Activated CD4-positive, alpha-beta T cell treated with anti-CD3 and anti-CD28 coated beads for 1 hour (primary cell): ENCODE results near the gene JAKMIP1.

Experiments used
- DNase-seq: peaks from one replicate; pipeline ENCODE4 v3.0.0-alpha.2; 2020

Gene JAKMIP1

GRCh38 chr4:6086846-6087245 lies 113.5 kb downstream of the JAKMIP1 start:
- no peak for DNase-seq

DNA sequence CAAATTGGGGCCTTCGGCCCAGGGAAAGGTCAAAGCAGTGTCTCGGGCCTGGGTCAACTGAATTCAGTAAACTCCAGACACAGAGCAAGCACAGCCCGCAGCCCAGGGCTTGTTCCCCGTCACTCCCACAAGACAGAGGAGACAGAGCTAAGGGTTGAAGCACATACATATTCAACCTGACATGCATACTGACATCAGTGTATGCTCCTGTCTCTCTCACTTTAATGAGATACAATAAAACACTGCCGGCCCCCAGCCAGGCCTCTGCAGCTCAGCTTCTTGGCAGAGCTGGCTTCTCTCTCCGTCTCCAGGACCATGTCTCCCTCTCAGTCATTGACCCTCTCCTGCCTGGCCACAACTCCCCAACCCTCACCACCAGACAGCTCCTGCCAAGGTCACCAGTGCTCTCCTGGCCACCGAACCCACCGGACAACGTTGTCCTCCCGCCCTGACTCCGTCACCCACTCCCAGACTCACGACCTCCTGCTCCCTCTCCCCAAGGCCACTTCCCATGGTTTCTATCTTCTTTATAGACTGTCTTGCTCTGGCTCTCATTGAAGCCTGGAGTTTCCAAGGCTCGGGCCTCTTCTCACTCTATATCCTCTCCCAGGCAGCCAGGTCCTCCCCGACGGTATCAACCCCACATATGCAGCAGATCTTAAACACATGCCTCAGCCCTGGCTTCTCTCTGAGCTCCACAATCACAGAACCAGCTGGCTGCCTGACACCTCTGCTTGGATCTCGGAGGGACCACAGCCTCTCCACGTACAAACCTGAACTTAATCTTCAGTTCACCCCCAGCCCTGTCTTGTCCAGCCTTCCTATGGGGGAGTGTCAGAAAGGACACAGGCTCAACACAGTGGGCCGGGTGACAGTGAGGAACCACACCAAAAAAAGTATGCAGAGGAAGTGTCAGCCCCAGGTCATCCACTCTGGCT lies 114.4 kb downstream of the JAKMIP1 start:
- no peak for DNase-seq

GRCh38 chr4:6085028-6085690 lies 115.2 kb downstream of the JAKMIP1 start:
- no peak for DNase-seq

GRCh38 chr4:6079965-6080364 lies 120.4 kb downstream of the JAKMIP1 start:
- DNase-seq, result no peak

- no peak for DNase-seq
Observed at GRCh38 chr4:6078560-6078959, 121.8 kb downstream of the JAKMIP1 start.

DNA sequence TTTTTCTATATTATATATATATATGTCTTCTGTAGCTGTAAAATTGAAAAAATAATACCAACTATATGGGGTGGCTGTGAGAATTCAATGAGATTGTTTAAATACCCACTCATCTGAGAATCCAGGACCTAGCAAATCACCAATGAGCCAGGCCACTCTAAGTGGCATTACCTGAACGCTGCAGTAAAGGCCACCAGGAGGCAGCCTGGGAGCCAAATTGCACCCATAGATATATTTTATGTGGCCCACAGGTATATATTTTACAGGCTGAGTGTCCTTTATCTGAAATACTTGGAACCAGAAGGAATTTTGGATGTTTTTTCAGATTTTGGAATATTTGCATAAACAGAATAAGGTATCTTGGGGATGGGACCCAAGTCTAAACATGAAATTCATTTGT lies 124.0 kb downstream of the JAKMIP1 start:
- no peak for DNase-seq

GRCh38 chr4:6074758-6075157 lies 125.6 kb downstream of the JAKMIP1 start:
- DNase-seq, result no peak

DNA sequence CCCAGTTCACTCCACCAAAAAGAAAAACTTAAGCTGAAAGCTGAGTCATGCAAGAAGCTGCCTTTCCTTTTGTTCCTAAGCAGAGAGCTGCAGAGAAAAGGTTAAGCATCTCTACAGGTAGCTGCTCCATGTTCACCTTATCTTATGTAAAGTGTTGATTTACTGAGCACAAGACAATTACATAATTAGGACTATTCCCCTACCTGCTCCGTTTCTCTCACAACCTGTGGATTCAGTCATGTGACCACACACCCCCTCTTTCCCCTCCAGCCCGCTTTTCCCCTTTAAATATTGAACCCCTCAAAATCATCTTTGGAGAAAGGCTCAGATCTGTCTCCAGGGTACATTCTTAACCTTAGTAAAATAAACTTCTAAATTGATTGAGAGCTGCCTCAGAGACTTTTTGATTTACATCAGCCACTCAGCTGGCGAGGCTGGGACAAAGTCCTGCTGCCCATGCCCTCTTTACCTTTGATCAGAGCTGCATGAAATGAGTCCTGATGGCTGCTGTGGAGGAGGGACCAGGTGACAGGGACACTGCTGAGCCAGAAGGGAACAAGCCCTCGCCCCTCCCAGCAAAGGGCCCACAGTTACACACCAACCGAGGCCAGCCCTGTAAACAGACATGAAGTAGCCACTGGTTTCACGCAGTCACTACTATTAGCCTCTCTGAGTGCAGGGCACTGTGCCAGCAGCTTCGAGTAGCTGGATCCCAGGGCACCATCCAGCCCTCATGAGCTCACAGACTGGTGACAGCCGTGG lies 128.2 kb downstream of the JAKMIP1 start:
- no peak for DNase-seq

GRCh38 chr4:6071191-6071958 lies 129.0 kb downstream of the JAKMIP1 start:
- no peak for DNase-seq

- no peak for DNase-seq
Observed at GRCh38 chr4:6069845-6070709, 130.3 kb downstream of the JAKMIP1 start.

GRCh38 chr4:6068986-6069385 lies 131.4 kb downstream of the JAKMIP1 start:
- no peak for DNase-seq

DNA sequence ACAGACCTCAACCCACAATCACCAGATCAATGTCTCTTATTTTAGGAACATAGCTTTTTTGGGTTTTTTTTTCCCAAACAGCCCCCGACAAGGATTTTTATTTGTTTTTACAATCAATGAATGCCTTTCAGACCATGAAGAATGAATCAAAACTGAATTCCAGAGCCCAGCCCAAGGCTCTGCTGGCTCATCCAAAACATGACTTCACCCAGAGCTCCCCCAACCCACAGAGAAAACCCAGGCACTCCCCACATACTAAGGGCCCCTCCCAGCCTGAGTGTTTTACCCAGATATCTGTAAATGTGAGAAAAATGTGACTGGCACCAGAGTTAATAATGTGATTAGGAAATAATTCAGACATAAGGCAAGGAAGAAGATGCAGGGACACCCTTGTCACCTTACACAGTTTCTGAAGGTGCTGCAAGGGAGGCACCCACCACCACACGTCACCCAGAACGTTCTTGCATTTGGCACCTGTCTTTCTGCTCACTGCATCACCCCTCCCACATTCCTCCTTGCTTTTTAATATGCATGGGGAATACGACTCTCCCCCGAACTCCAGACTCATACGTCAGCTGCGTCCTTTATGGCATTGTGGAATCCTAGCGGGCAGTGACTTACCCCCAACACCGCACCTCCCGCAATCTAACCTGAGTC lies 134.3 kb downstream of the JAKMIP1 start:
- DNase-seq, result no peak

- no peak for DNase-seq
Observed at GRCh38 chr4:6065166-6065565, 135.2 kb downstream of the JAKMIP1 start.

DNA sequence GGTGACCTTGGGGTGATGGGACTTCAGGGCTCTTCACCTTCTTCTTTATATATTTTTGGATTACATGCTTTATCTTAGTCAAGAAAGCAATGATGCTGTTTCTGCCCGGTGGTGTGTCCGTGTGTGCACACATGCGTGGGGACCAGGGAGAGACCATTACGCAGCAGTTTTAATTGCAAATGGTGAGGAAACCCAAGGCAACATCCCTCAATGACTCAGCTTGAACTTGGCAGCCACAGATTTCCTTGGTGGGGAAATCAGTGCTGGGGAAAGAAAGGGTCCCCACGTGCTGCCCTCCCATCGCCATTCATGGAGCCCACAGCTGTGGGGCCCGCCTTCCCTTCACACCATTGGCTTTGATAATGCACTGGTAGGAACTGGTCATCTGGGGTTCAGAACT lies 136.0 kb downstream of the JAKMIP1 start:
- DNase-seq, result no peak

DNA sequence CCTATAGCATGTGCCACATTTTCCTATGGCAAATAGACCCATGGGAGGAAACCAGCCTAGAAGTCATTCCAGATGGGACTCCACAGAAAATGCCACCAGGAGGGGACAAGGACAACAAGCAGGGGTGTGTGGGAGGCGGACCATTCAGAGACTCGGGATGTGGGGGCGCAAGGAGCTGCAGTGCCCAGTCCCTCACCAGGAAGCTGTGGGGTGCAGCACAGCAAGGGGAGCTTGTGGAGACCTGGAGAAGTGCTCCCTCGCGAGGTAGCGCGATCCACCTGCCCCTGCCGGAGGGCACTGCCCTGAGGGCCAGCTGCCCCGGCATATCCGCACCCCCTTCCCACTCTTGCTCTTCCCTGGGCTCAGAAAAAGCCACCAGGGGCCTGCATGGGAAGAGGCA lies 136.7 kb downstream of the JAKMIP1 start:
- DNase-seq, result no peak

DNA sequence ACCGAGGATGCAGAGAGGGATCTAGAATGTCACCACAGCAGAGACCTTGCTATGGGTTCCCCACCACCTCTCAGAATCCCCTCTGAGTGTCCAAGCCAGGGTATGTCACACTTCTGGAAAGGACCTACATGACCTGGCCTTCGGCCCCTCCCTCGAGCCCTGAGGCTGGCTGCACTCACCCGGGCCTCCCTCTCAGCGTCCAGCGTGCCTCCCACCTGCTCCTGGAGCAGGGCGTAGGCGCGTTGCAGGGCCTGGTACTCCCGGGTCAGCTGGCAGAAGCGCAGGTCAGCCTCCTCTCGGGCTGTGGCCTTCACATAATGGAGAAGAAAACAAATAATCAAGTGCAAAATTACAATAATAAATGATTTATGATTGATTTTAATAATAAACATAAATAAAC lies 138.2 kb downstream of the JAKMIP1 start:
- DNase-seq, result no peak

DNA sequence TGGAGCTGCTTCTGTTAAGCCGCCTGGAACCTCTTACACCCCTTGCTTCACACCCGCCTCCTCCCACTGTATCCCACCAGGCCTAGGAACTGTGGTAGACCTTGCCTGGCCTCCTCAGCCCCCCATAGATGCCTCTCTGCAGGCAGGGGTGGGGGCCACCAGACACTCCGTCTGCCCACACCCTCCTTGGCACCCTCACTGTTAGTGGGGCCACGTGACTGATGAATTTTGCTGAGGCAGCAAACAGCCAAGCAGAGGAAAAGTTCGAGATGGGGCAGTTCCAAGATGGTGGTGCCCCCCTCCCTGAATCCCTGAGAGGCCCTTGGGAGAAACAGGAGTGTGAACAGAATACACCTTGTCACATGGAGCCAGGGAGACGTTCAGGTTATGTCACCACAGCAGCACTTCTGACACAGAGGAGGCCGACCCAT lies 141.0 kb downstream of the JAKMIP1 start:
- no peak for DNase-seq

DNA sequence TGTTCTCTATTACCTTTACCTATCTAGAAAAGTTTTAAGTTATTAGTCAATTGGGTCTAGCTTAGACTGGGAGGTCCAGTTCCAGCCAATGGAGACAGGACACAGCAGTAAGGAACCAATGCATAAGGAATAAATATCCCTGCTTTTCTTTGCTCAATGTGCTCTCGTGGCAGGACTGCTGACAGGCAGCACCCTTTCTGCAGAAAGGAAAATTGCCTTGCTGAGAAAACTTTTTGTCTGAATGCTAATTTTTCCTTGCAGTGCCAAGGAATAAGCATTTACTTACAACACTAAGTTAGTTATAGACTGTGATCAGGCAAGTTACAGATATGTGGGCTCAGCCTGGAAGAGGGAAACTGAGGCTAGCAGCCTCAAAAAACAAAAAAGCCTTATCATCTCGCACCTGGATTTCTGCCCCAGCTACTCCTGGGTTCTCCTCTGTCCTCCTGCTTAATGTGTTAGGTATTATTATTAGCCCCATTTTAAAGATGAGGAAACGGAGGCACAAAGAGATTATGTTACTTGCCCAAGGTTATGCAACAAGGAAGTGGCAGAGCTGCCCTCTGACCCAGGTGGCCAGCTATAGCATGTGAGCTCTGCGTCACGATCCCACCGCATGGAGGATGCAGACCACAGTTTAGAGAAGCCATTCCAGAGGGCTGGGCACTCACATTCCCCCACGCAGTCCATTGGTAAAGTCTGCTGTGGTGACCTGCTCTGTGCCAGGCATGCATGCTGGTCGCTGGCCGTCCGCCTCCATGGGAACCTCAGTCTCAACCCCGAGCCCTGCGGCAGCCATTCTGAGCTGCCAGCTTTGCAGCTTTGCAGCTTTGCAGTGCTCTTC lies 141.6 kb downstream of the JAKMIP1 start:
- no peak for DNase-seq

GRCh38 chr4:6056976-6057766 lies 143.2 kb downstream of the JAKMIP1 start:
- no peak for DNase-seq
